Neuronal stem cell (in vitro differentiated cells): ENCODE measurements around the gene LRMDA.

ENCODE experiments used
- DNase-seq: peaks from one replicate; pipeline ENCODE4 v3.0.0-alpha.2; 2013; ENCODE audit warnings: low spot score
- H2AFZ ChIP-seq: one replicate; pipeline ENCODE4 v1.6.1; 2013; ENCODE audit warnings: mild to moderate bottlenecking, low read length, inconsistent platforms
- H2AK5ac ChIP-seq: 2 replicates; pipeline ENCODE4 v1.6.1; 2013; ENCODE audit warnings: low read depth, mild to moderate bottlenecking, inconsistent platforms, low read length, moderate library complexity, mixed read lengths
- H2BK120ac ChIP-seq: 2 replicates; pipeline ENCODE4 v1.6.1; 2013; ENCODE audit warnings: low read depth, mild to moderate bottlenecking, inconsistent platforms, low read length, moderate library complexity, mixed read lengths
- H2BK12ac ChIP-seq: one replicate; pipeline ENCODE4 v1.6.1; 2013; ENCODE audit warnings: low read length, inconsistent platforms
- H2BK15ac ChIP-seq: 2 replicates; pipeline ENCODE4 v1.6.1; 2013; ENCODE audit warnings: mild to moderate bottlenecking, low read length, inconsistent platforms, mixed read lengths
- H2BK5ac ChIP-seq: one replicate; pipeline ENCODE4 v1.6.1; 2013; ENCODE audit warnings: inconsistent platforms, mild to moderate bottlenecking, low read length, moderate library complexity
- H3K14ac ChIP-seq: one replicate; pipeline ENCODE4 v1.6.1; 2013; ENCODE audit warnings: low read length, inconsistent platforms
- H3K18ac ChIP-seq: 2 replicates; pipeline ENCODE4 v1.6.1; 2013; ENCODE audit warnings: low read length, inconsistent platforms
- H3K23ac ChIP-seq: 2 replicates; pipeline ENCODE4 v1.6.1; 2013; ENCODE audit warnings: low read depth, mild to moderate bottlenecking, mixed read lengths, low read length, inconsistent platforms; ENCODE audit not compliant: poor library complexity
- H3K27ac ChIP-seq: replicated peaks from 3 replicates; pipeline ENCODE4 v1.5.1; 2013; ENCODE audit warnings: low read length, inconsistent platforms
- H3K27me3 ChIP-seq, 3 experiments: 2 replicates each; pipeline ENCODE4 v1.6.1; 2013; ENCODE audit warnings: low read length in 3 of 3, mild to moderate bottlenecking in 2 of 3, inconsistent platforms in 1 of 3, low read depth in 1 of 3, mixed read lengths in 1 of 3, moderate library complexity in 1 of 3; ENCODE audit not compliant: control insufficient read depth in 3 of 3, insufficient read depth in 3 of 3
- H3K36me3 ChIP-seq, 2 donors: replicated peaks in 1 of 2; 2 replicates each; pipeline ENCODE4 v1.6.1; 2013; ENCODE audit warnings: low read length in 2 of 2; ENCODE audit not compliant: control insufficient read depth in 2 of 2, insufficient read depth in 2 of 2
- H3K4ac ChIP-seq: 2 replicates; pipeline ENCODE4 v1.6.1; 2013; ENCODE audit warnings: inconsistent platforms, mild to moderate bottlenecking, low read length, moderate library complexity
- H3K4me1 ChIP-seq, 2 donors: 1 replicate in 1 of 2; 2 replicates in 1 of 2; pipeline ENCODE4 v1.6.1; 2013; ENCODE audit warnings: low read length in 2 of 2, low read depth in 1 of 2; ENCODE audit not compliant: control insufficient read depth in 2 of 2, insufficient read depth in 1 of 2
- H3K4me2 ChIP-seq: one replicate; pipeline ENCODE4 v1.6.1; 2013; ENCODE audit warnings: mild to moderate bottlenecking, low read length, inconsistent platforms; ENCODE audit not compliant: insufficient read depth, poor library complexity, severe bottlenecking
- H3K4me3 ChIP-seq, 2 donors: 2 replicates each; pipeline ENCODE4 v1.5.1; 2013; ENCODE audit warnings: low read length in 2 of 2, mild to moderate bottlenecking in 2 of 2, inconsistent platforms in 1 of 2, moderate library complexity in 1 of 2
- H3K79me1 ChIP-seq: one replicate; pipeline ENCODE4 v1.6.1; 2013; ENCODE audit warnings: low read depth, mild to moderate bottlenecking, inconsistent platforms, low read length, moderate library complexity
- H3K9ac ChIP-seq: one replicate; pipeline ENCODE4 v1.6.1; 2013; ENCODE audit warnings: mild to moderate bottlenecking, low read depth, low read length, inconsistent platforms; ENCODE audit not compliant: poor library complexity
- H3K9me3 ChIP-seq, 2 donors: replicated peaks in 1 of 2; 2 replicates each; pipeline versions ENCODE3 to v1.6.1; 2013; ENCODE audit warnings: low read length in 2 of 2, mild to moderate bottlenecking in 2 of 2, inconsistent platforms in 1 of 2, low read depth in 1 of 2, mixed read lengths in 1 of 2, moderate library complexity in 1 of 2; ENCODE audit not compliant: control insufficient read depth in 2 of 2, insufficient read depth in 1 of 2
- H4K8ac ChIP-seq: one replicate; pipeline ENCODE4 v1.6.1; 2013; ENCODE audit warnings: low read depth, mild to moderate bottlenecking, inconsistent platforms, low read length, moderate library complexity
- H4K91ac ChIP-seq: one replicate; pipeline ENCODE4 v1.6.1; 2013; ENCODE audit warnings: low read length, low read depth, mild to moderate bottlenecking, inconsistent platforms; ENCODE audit not compliant: poor library complexity
- WGBS, 2 donors: extraction: QIAGEN DNeasy Blood & Tissue Kit; methylation state at CpG; one replicate each; pipeline ENCODE4 v1.1.7; 2013; ENCODE audit warnings: missing lambda C conversion rate in 2 of 2, mixed read lengths in 1 of 2; ENCODE audit not compliant: insufficient read length in 2 of 2, insufficient replicate concordance in 1 of 2; ENCODE audit errors: extremely low coverage in 2 of 2; 5-methylcytosine and 5-hydroxymethylcytosine counted together

Gene LRMDA

DNA sequence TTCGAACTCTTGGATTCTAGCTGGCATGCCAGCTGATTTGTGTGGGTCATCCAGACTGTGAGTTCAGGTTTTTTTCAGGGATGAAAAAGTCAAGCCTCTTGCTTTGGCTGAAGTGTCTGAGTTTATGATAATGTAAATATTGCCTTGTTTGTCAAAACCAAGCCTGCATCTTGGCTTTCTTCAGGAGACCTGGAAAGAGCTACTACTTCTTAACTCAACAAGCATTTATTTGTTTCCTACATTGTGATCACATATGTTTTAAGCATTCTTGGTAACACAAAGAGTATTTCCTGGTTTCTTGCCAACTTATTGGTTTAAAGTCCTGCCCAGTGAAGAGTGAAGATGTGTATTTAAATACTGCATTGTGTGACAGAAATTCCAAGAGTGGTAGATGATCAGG is 407.1 kb downstream of the LRMDA start:
- Histone ChIP-seq H3K4me3 (no peak overlapping the region), H3K23ac (no peak overlapping the region), H2AK5ac (no peak overlapping the region), H3K4me1 (no peaks in the 10 kb centered on the region), H3K79me1 (no peaks in the 10 kb centered on the region), H2BK120ac (no peak overlapping the region), H3K18ac (no peak overlapping the region), H4K91ac (no peak overlapping the region), H3K27ac (no peak overlapping the region), H3K14ac (no peak overlapping the region), H3K4me2 (no peak overlapping the region), H3K9ac (no peak overlapping the region), H2AFZ (no peak overlapping the region), H3K36me3 (no peaks in the 10 kb centered on the region), H3K9me3 (no peaks in the 10 kb centered on the region), H2BK12ac (no peak overlapping the region), H4K8ac (no peak overlapping the region), H3K27me3 (no peaks in the 10 kb centered on the region), H2BK15ac (no peak overlapping the region), H3K4ac (no peak overlapping the region), H2BK5ac (no peak overlapping the region)
- DNase-seq: no peak
- no CpG with 5 or more reads among the region's 1 CpG for WGBS, 2 donors

DNA sequence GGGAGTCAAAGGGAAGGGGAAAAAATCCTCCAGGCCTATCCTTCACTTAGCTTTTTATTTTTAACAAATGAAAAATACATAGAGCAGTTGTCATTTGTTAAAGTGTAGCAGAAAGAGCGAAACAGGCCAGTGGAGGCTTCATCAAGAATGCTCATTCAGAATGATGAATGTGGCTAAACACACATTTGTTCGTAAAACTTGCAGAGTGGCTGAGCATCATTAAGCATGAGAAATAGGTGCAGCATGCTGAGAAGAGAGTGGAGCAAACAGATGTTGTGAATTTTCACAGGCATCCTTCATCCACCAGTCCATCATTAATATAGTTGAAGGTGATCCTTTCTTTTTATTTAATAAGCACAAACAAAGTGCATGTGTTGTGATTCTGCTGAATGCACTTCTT is 407.6 kb downstream of the LRMDA start:
- Histone ChIP-seq H2BK12ac (no peak overlapping the region), H3K4ac (no peak overlapping the region), H3K27ac (no peak overlapping the region), H2AK5ac (no peak overlapping the region), H3K27me3 (no peaks in the 10 kb centered on the region), H3K4me1 (no peaks in the 10 kb centered on the region), H3K4me3 (no peak overlapping the region), H3K18ac (no peak overlapping the region), H2BK15ac (no peak overlapping the region), H3K14ac (no peak overlapping the region), H3K9ac (no peak overlapping the region), H2BK5ac (no peak overlapping the region), H3K9me3 (no peaks in the 10 kb centered on the region), H3K79me1 (no peaks in the 10 kb centered on the region), H4K91ac (no peak overlapping the region), H2AFZ (no peak overlapping the region), H3K23ac (no peak overlapping the region), H3K36me3 (no peaks in the 10 kb centered on the region), H3K4me2 (no peak overlapping the region), H4K8ac (no peak overlapping the region), H2BK120ac (no peak overlapping the region)
- WGBS, 2 donors: no CpG with 5 or more reads among the region's 2 CpGs
- no peak for DNase-seq

DNA sequence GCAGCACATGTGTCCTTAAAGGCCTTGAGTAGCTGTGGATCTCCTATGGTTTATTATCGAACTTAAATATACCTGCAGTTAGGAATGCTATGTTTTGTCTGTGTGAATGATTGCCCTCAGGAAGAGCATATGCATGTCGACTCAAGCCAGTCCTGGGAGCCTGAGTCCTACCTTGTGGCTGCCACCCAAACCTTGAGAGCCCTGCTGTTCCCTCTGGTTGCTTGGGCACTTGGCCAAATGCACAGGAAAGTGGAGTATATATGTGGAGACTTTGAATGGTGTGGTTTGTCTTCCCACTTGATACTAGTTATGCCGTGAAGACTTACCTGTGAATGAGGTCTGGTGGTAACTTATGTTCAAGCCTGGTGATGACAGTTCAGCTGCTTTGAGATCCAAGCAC is 409.8 kb downstream of the LRMDA start:
- Histone ChIP-seq H2BK15ac (no peak overlapping the region), H3K27ac (no peak overlapping the region), H3K4me2 (no peak overlapping the region), H2AK5ac (no peak overlapping the region), H2BK5ac (no peak overlapping the region), H3K79me1 (no peaks in the 10 kb centered on the region), H3K23ac (no peak overlapping the region), H4K8ac (no peak overlapping the region), H3K9ac (no peak overlapping the region), H3K27me3 (no peaks in the 10 kb centered on the region), H4K91ac (no peak overlapping the region), H3K36me3 (no peaks in the 10 kb centered on the region), H2AFZ (no peak overlapping the region), H3K9me3 (no peaks in the 10 kb centered on the region), H3K4me3 (no peak overlapping the region), H3K14ac (no peak overlapping the region), H2BK120ac (no peak overlapping the region), H3K4me1 (peaks cover 0 to 4% of the 10 kb centered on the region in 2 donors), H3K4ac (no peak overlapping the region), H3K18ac (no peak overlapping the region), H2BK12ac (no peak overlapping the region)
- WGBS, 2 donors: no CpG with 5 or more reads among the region's 3 CpGs
- no peak for DNase-seq

DNA sequence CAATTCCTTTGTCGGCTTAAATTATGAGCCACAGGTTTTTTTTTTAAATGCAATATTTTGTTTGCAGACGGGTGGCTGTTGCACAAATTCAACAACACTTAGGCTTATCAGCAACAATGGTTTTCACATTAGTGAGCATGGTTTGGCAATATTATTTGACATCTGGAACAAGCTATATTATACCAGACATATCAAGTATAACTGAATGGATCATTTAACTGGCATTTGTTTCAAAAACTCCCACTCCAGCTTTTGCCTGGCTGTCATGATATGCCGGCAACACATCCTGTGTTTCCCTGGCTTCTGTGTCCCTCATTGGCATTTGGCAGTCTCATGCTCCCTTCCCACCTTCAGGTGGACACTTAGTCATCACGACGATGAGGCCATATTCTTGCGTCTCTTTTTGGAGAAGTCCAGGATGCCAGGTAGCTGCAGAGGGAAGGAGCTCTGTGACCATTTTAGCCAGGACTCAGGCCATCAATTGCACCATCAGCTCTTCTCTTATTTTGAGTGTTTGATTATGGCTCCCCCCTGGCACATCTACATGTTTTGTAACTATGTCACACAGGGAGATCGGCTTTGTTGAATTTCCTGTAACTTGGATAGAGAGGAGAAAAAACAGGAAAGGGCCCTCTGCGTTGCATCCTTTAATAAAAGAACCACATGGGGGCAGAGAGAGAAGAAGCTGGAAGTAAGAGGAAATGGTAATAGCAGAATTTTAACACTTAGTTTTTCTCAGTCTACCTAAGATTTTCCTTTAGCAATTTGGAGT is 413.9 kb downstream of the LRMDA start:
- H3K36me3 ChIP-seq: no peaks in the 10 kb centered on the region
- no peak overlapping the region for H4K8ac ChIP-seq
- no peak for DNase-seq
- H2BK12ac ChIP-seq: no peak overlapping the region
- no peak overlapping the region for H2BK15ac ChIP-seq
- WGBS, 2 donors: no CpG with 5 or more reads among the region's 8 CpGs
- no peak overlapping the region for H3K18ac ChIP-seq
- H3K4me2 ChIP-seq: no peak overlapping the region
- no peak overlapping the region for H2BK120ac ChIP-seq
- no peak overlapping the region for H3K23ac ChIP-seq
- no peak overlapping the region for H3K9ac ChIP-seq
- no peak overlapping the region for H2AK5ac ChIP-seq
- no peaks in the 10 kb centered on the region for H3K27me3 ChIP-seq
- peaks cover 0 to 4% of the 10 kb centered on the region in 2 donors for H3K4me1 ChIP-seq
- H3K4ac ChIP-seq: no peak overlapping the region
- no peak overlapping the region for H3K27ac ChIP-seq
- no peak overlapping the region for H3K14ac ChIP-seq
- H2AFZ ChIP-seq: peak overlapping the region; percentile 64
- no peaks in the 10 kb centered on the region for H3K9me3 ChIP-seq
- no peak overlapping the region for H3K4me3 ChIP-seq
- H4K91ac ChIP-seq: no peak overlapping the region
- no peak overlapping the region for H2BK5ac ChIP-seq
- no peaks in the 10 kb centered on the region for H3K79me1 ChIP-seq
